Vagina (tissue), 2 donors: Measurements from ENCODE around the gene DDX11. TPM values are rescaled to one million over a fixed set of nuclear protein-coding genes. Genes with fewer than 3 reads are reported as not detected.
A peak's percentile ranks its signal among the peaks of the same experiment; 100 is the strongest.
"Not testable (repeated sequence)": the region's sequence is repeated elsewhere in the genome, so short reads cannot be mapped to it uniquely, and the experiment has no call there.

ENCODE experiments used
- DNase-seq, 2 donors: peaks; one replicate each; pipeline ENCODE4 v3.0.0-alpha.2; 2017; ENCODE audit errors: extremely low spot score in 2 of 2
- H3K27ac ChIP-seq: fragments of 200-600 bp; sonication (generic); one replicate; pipeline ENCODE4 v1.5.1; 2019
- H3K27me3 ChIP-seq: fragments of 200-600 bp; sonication (generic); one replicate; pipeline ENCODE4 v1.5.1; 2019
- H3K36me3 ChIP-seq, 2 donors: fragments of 200-600 bp; sonication (generic); one replicate each; pipeline ENCODE4 v1.5.1; 2017 to 2019
- H3K4me1 ChIP-seq: fragments of 200-600 bp; sonication (generic); one replicate; pipeline ENCODE4 v1.5.1; 2019
- H3K4me3 ChIP-seq, 2 donors: fragments of 200-600 bp; sonication (generic); 1 replicate in 1 of 2; 2 replicates in 1 of 2; pipeline ENCODE4 v1.5.1; 2016 to 2019
- H3K9me3 ChIP-seq: fragments of 200-600 bp; sonication (generic); one replicate; pipeline ENCODE4 v1.5.1; 2019
- CTCF ChIP-seq, 3 experiments: fragments of 450-650 bp in 2 of 3; fragments of 200-600 bp in 1 of 3; sonication (generic) in 1 of 3; IDR thresholded peaks; one replicate each; pipeline ENCODE4 v1.5.1; 2017 to 2019; ENCODE audit warnings: antibody characterized with exemption in 3 of 3, mild to moderate bottlenecking in 2 of 3, moderate library complexity in 2 of 3
- POLR2A ChIP-seq, 2 donors: fragments of 450-650 bp; IDR thresholded peaks; one replicate each; pipeline ENCODE4 v1.6.1; 2017; ENCODE audit warnings: antibody characterized with exemption in 2 of 2, mild to moderate bottlenecking in 2 of 2, moderate library complexity in 2 of 2
- POLR2AphosphoS5 ChIP-seq, 2 donors: sonication (generic); formaldehyde crosslinking; IDR thresholded peaks; one replicate each; pipeline ENCODE4 v1.9.0; 2017; ENCODE audit warnings: antibody characterized with exemption in 2 of 2, mild to moderate bottlenecking in 2 of 2, low read depth in 1 of 2; ENCODE audit not compliant: insufficient read depth in 1 of 2
- intact Hi-C: fragments of 100-400 bp; cut with DNase I; formaldehyde crosslinking; loops from one replicate; pipeline ENCODE4 v1.15.1; 2023
- total RNA-seq: library from RNA; depleted of rRNA; stranded (reverse); fragments of >200 nt; gene quantifications from one replicate; pipeline ENCODE4 v1.2.3, GENCODE V29; 2016

DDX11 gene
- total RNA-seq, 1 donor from 2014 or later, result 35.4 TPM

- Histone ChIP-seq H3K4me3 (peak overlapping the region in 1 of 2 donors; percentile 51), H3K4me1 (peaks cover 32% of the 10 kb centered on the region)
- DNase-seq, H3K36me3 ChIP-seq, intact Hi-C loops, H3K9me3 ChIP-seq, H3K27me3 ChIP-seq, H3K27ac ChIP-seq: not testable (repeated sequence)
Measured at GRCh38 chr12:31116846-31117202, 43.2 kb downstream of the DDX11 start.

GRCh38 chr12:31117203-31118011 is 43.7 kb downstream of the DDX11 start:
- H3K4me3 ChIP-seq, result peak overlapping the region; percentile 29 to 51
- H3K4me1 ChIP-seq, result peaks cover 32% of the 10 kb centered on the region
- H3K36me3 ChIP-seq, result no peaks in the 10 kb centered on the region
- no peaks in the 10 kb centered on the region for H3K9me3 ChIP-seq
- DNase-seq, result no peak
- no peak overlapping the region for H3K27ac ChIP-seq
- H3K27me3 ChIP-seq, result no peaks in the 10 kb centered on the region
- TF ChIP-seq CTCF (IDR thresholded peaks at IDR 0.05) (no peak), POLR2AphosphoS5 (IDR thresholded peaks at IDR 0.05; ENCODE audit: insufficient read depth in 1 of 2, low read depth in 1 of 2) (no peak), POLR2A (IDR thresholded peaks at IDR 0.05) (no peak)
- intact Hi-C loops, result no loop called here

GRCh38 chr12:31118347-31119191 is 44.9 kb downstream of the DDX11 start:
- no peak for TF ChIP-seq CTCF (IDR thresholded peaks at IDR 0.05)
- no peak for TF ChIP-seq POLR2AphosphoS5 (IDR thresholded peaks at IDR 0.05; ENCODE audit: insufficient read depth in 1 of 2, low read depth in 1 of 2)
- no peak for TF ChIP-seq POLR2A (IDR thresholded peaks at IDR 0.05)
- H3K36me3 ChIP-seq, result no peaks in the 10 kb centered on the region
- no peaks in the 10 kb centered on the region for H3K27me3 ChIP-seq
- peaks cover 32% of the 10 kb centered on the region for H3K4me1 ChIP-seq
- no peak overlapping the region for H3K27ac ChIP-seq
- peak overlapping the region; percentile 32 to 51 for H3K4me3 ChIP-seq
- intact Hi-C loops, result no loop called here
- no peak for DNase-seq
- no peaks in the 10 kb centered on the region for H3K9me3 ChIP-seq

- peak overlapping the region; percentile 32 to 51 for H3K4me3 ChIP-seq
- DNase-seq, result no peak
- no peaks in the 10 kb centered on the region for H3K9me3 ChIP-seq
- no peaks in the 10 kb centered on the region for H3K27me3 ChIP-seq
- peaks cover 32% of the 10 kb centered on the region for H3K4me1 ChIP-seq
- no peak overlapping the region for H3K27ac ChIP-seq
- intact Hi-C loops, result no loop called here
- H3K36me3 ChIP-seq, result no peaks in the 10 kb centered on the region
- TF ChIP-seq POLR2A (IDR thresholded peaks at IDR 0.05) (no peak), POLR2AphosphoS5 (IDR thresholded peaks at IDR 0.05; ENCODE audit: insufficient read depth in 1 of 2, low read depth in 1 of 2) (peak in 1 of 2 donors; percentile 33), CTCF (IDR thresholded peaks at IDR 0.05) (no peak)
Measured at GRCh38 chr12:31119192-31119802, 45.6 kb downstream of the DDX11 start.

GRCh38 chr12:31119803-31120211 is 46.1 kb downstream of the DDX11 start:
- peak overlapping the region in 1 of 2 donors; percentile 32 for H3K4me3 ChIP-seq
- intact Hi-C loops, result no loop called here

More at GRCh38 chr12:31119803-31120211, 46.1 kb downstream of the DDX11 start:
- Histone ChIP-seq H3K4me1 (peaks cover 32% of the 10 kb centered on the region), H3K27ac (no peak overlapping the region), H3K27me3 (no peaks in the 10 kb centered on the region), H3K9me3 (no peaks in the 10 kb centered on the region), H3K36me3 (no peaks in the 10 kb centered on the region)
- no peak for DNase-seq
- TF ChIP-seq CTCF (IDR thresholded peaks at IDR 0.05), result no peak
- TF ChIP-seq POLR2A (IDR thresholded peaks at IDR 0.05), result no peak
- TF ChIP-seq POLR2AphosphoS5 (IDR thresholded peaks at IDR 0.05; ENCODE audit: insufficient read depth in 1 of 2, low read depth in 1 of 2), result no peak
